ENCODE measurements around the gene RNU6-9.

- TF ChIP-seq CTCF (IDR thresholded peaks at IDR 0.05), result no peak
- no peak for TF ChIP-seq USF1 (CRISPR knock-in tag; IDR thresholded peaks at IDR 0.05)
- no peak for TF ChIP-seq E2F5 (CRISPR knock-in tag; IDR thresholded peaks at IDR 0.05)
- TF ChIP-seq KAT7 (CRISPR knock-in tag; IDR thresholded peaks at IDR 0.05; ENCODE audit: borderline replicate concordance), result no peak
- TF ChIP-seq, protein P1, sequence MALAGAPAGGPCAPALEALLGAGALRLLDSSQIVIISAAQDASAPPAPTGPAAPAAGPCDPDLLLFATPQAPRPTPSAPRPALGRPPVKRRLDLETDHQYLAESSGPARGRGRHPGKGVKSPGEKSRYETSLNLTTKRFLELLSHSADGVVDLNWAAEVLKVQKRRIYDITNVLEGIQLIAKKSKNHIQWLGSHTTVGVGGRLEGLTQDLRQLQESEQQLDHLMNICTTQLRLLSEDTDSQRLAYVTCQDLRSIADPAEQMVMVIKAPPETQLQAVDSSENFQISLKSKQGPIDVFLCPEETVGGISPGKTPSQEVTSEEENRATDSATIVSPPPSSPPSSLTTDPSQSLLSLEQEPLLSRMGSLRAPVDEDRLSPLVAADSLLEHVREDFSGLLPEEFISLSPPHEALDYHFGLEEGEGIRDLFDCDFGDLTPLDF (CRISPR knock-in tag; IDR thresholded peaks at IDR 0.05), result no peak
- TF ChIP-seq CBFB (CRISPR knock-in tag; IDR thresholded peaks at IDR 0.05; ENCODE audit: low read depth), result no peak
- no peak for TF ChIP-seq TEAD4 (CRISPR knock-in tag; IDR thresholded peaks at IDR 0.05)
Observed at GRCh38 chr19:941292-942132, 48.2 kb downstream of the RNU6-9 start.

Data from WTC11 (cell line).